ENCODE data around the gene NR2F1-AS1.

The NR2F1-AS1 gene

DNA sequence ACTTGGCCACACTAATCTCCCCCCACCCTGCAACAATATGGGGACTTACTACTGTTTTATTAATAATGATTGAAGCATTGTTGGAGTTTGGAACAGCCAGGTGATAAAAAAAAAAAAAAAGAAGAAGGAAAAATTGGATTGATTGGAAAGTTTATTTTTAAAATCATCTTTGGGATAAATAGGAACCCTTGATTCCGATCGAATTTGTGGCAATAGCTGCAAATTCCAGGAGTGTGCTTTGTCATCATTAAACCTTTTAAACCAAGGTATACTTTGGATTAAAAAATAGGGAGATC lies 1.1 kb upstream of the NR2F1-AS1 start:
- H3K79me1 ChIP-seq (ENCODE audit: low read length): no peaks in the 10 kb centered on the region
- H3K27ac ChIP-seq (ENCODE audit: low read depth, low read length): no peak overlapping the region
- no peaks in the 10 kb centered on the region for H3K79me2 ChIP-seq (ENCODE audit: control insufficient read depth, insufficient read depth, low read length, poor library complexity)
- no peak overlapping the region for H2AFZ ChIP-seq (ENCODE audit: insufficient read depth, low read length, poor library complexity)
- H3K27me3 ChIP-seq (ENCODE audit: insufficient read depth, low read length): peaks cover 73% of the 10 kb centered on the region
- H2BK5ac ChIP-seq (ENCODE audit: low read depth, low read length, poor library complexity): no peak overlapping the region
- H3K4me2 ChIP-seq (ENCODE audit: low read length): peak overlapping the region; percentile 94
- H3K4me1 ChIP-seq (ENCODE audit: control insufficient read depth in 1 of 2, insufficient read depth in 2 of 2, low read length in 2 of 2): peaks cover 12 to 16% of the 10 kb centered on the region in 2 experiments
- H3K4ac ChIP-seq (ENCODE audit: low read depth, low read length): no peak overlapping the region
- no peaks in the 10 kb centered on the region for H3K36me3 ChIP-seq (ENCODE audit: control insufficient read depth in 1 of 2, insufficient read depth in 2 of 2, low read length in 2 of 2)
- no peak overlapping the region for H4K12ac ChIP-seq (ENCODE audit: low read depth, low read length)
- H2BK120ac ChIP-seq (ENCODE audit: insufficient read depth, low read length, poor library complexity): no peak overlapping the region
- no peak overlapping the region for H3K9ac ChIP-seq (ENCODE audit: low read length)
- no peak overlapping the region for H3K18ac ChIP-seq (ENCODE audit: low read length)
- no peak overlapping the region for H2BK12ac ChIP-seq (ENCODE audit: low read length)
- no CpG with 5 or more reads among the region's 2 CpGs for WGBS (ENCODE audit: extremely low coverage, insufficient coverage, insufficient read length)
- no peak for DNase-seq
- no peak overlapping the region for H4K91ac ChIP-seq (ENCODE audit: low read depth, low read length)
- H4K8ac ChIP-seq (ENCODE audit: low read depth, low read length): no peak overlapping the region
- H3K14ac ChIP-seq (ENCODE audit: low read length): no peak overlapping the region
- no peak overlapping the region for H3K23ac ChIP-seq (ENCODE audit: low read length)
- H3K9me3 ChIP-seq (ENCODE audit: insufficient read depth, low read depth, low read length): peaks cover 3% of the 10 kb centered on the region
- H3K4me3 ChIP-seq (ENCODE audit: low read depth, low read length): no peak overlapping the region
- no peak overlapping the region for H2AK5ac ChIP-seq (ENCODE audit: low read length)

DNA sequence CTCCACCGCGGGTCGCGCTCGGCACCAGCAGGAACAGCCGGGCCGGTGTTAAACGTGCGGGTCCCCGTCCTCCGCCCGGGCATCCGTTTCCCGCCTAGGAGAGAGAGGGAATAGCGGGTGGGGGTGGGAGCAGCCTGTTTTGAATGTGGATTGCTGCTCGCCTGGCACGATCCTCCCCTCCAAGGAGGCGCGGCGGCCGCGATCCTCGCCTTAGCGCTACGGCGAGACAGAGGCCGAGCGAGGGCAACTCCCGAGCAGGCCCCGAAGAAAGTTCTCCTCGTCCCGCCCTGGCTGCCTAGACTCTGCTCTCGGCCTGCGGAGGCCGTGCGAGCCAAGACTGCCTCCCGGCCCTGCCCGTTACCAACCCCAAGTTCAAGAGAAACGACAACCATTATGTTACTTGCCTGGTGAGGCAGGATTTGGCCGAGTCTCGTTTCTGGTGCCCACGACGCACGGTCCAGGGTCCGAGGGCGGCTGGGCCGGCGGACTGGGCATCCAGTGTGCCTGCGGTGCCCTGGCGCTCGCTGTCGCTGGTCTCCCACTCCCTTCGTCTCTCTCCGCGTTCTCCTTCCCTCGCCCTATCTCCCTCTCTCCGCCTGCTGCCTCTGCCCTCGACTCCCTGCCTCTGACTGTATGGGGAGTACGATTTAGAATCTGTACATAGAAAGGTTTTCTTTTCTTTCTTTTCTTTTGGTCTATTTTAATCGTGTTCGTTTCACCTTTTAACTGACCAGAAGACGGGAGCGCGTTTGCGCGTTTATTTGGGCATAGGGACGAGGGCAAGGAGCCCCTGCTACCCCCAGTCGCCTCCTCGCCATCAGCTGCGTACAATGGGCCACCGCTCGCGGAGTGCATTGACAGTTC lies 724 bp downstream of the NR2F1-AS1 start:
- H3K79me2 ChIP-seq (ENCODE audit: control insufficient read depth, insufficient read depth, low read length, poor library complexity): no peaks in the 10 kb centered on the region
- H4K12ac ChIP-seq (ENCODE audit: low read depth, low read length): no peak overlapping the region
- no peak overlapping the region for H2BK120ac ChIP-seq (ENCODE audit: insufficient read depth, low read length, poor library complexity)
- DNase-seq: peak; percentile 28 to 55
- no peak overlapping the region for H3K4ac ChIP-seq (ENCODE audit: low read depth, low read length)
- WGBS (ENCODE audit: extremely low coverage, insufficient coverage, insufficient read length): no CpG with 5 or more reads among the region's 73 CpGs
- no peak overlapping the region for H2AFZ ChIP-seq (ENCODE audit: insufficient read depth, low read length, poor library complexity)
- H3K27ac ChIP-seq (ENCODE audit: low read depth, low read length): no peak overlapping the region
- H3K18ac ChIP-seq (ENCODE audit: low read length): no peak overlapping the region
- peaks cover 12 to 15% of the 10 kb centered on the region in 2 experiments for H3K4me1 ChIP-seq (ENCODE audit: control insufficient read depth in 1 of 2, insufficient read depth in 2 of 2, low read length in 2 of 2)
- H4K91ac ChIP-seq (ENCODE audit: low read depth, low read length): no peak overlapping the region
- H4K8ac ChIP-seq (ENCODE audit: low read depth, low read length): no peak overlapping the region
- no peak overlapping the region for H2AK5ac ChIP-seq (ENCODE audit: low read length)
- no peaks in the 10 kb centered on the region for H3K79me1 ChIP-seq (ENCODE audit: low read length)
- H3K4me2 ChIP-seq (ENCODE audit: low read length): peak overlapping the region; percentile 94
- peak overlapping the region; percentile 20 for H3K4me3 ChIP-seq (ENCODE audit: low read depth, low read length)
- no peak overlapping the region for H3K23ac ChIP-seq (ENCODE audit: low read length)
- no peak overlapping the region for H3K14ac ChIP-seq (ENCODE audit: low read length)
- H2BK12ac ChIP-seq (ENCODE audit: low read length): no peak overlapping the region
- no peak overlapping the region for H3K9ac ChIP-seq (ENCODE audit: low read length)
- H3K36me3 ChIP-seq (ENCODE audit: control insufficient read depth in 1 of 2, insufficient read depth in 2 of 2, low read length in 2 of 2): no peaks in the 10 kb centered on the region
- H3K27me3 ChIP-seq (ENCODE audit: insufficient read depth, low read length): peaks cover 68% of the 10 kb centered on the region
- no peak overlapping the region for H2BK5ac ChIP-seq (ENCODE audit: low read depth, low read length, poor library complexity)
- peaks cover 3% of the 10 kb centered on the region for H3K9me3 ChIP-seq (ENCODE audit: insufficient read depth, low read depth, low read length)

GRCh38 chr5:93579692-93580062 lies 1.3 kb downstream of the NR2F1-AS1 start:
- Histone ChIP-seq H3K4me3 (ENCODE audit: low read depth, low read length) (peak overlapping the region; percentile 16), H3K79me2 (ENCODE audit: control insufficient read depth, insufficient read depth, low read length, poor library complexity) (no peaks in the 10 kb centered on the region), H3K4ac (ENCODE audit: low read depth, low read length) (no peak overlapping the region), H2AK5ac (ENCODE audit: low read length) (no peak overlapping the region), H3K4me2 (ENCODE audit: low read length) (peak overlapping the region; percentile 94), H3K27me3 (ENCODE audit: insufficient read depth, low read length) (peaks cover 67% of the 10 kb centered on the region), H4K12ac (ENCODE audit: low read depth, low read length) (no peak overlapping the region), H3K9me3 (ENCODE audit: insufficient read depth, low read depth, low read length) (peaks cover 3% of the 10 kb centered on the region), H3K9ac (ENCODE audit: low read length) (no peak overlapping the region), H2AFZ (ENCODE audit: insufficient read depth, low read length, poor library complexity) (no peak overlapping the region), H3K14ac (ENCODE audit: low read length) (no peak overlapping the region), H3K36me3 (ENCODE audit: control insufficient read depth in 1 of 2, insufficient read depth in 2 of 2, low read length in 2 of 2) (no peaks in the 10 kb centered on the region), H3K4me1 (ENCODE audit: control insufficient read depth in 1 of 2, insufficient read depth in 2 of 2, low read length in 2 of 2) (peaks cover 9 to 12% of the 10 kb centered on the region in 2 experiments), H3K27ac (ENCODE audit: low read depth, low read length) (no peak overlapping the region), H4K91ac (ENCODE audit: low read depth, low read length) (no peak overlapping the region), H3K18ac (ENCODE audit: low read length) (no peak overlapping the region), H2BK120ac (ENCODE audit: insufficient read depth, low read length, poor library complexity) (no peak overlapping the region), H3K23ac (ENCODE audit: low read length) (no peak overlapping the region), H4K8ac (ENCODE audit: low read depth, low read length) (no peak overlapping the region), H2BK5ac (ENCODE audit: low read depth, low read length, poor library complexity) (no peak overlapping the region), H2BK12ac (ENCODE audit: low read length) (no peak overlapping the region), H3K79me1 (ENCODE audit: low read length) (no peaks in the 10 kb centered on the region)
- no CpG with 5 or more reads among the region's 32 CpGs for WGBS (ENCODE audit: extremely low coverage, insufficient coverage, insufficient read length)
- no peak for DNase-seq

DNA sequence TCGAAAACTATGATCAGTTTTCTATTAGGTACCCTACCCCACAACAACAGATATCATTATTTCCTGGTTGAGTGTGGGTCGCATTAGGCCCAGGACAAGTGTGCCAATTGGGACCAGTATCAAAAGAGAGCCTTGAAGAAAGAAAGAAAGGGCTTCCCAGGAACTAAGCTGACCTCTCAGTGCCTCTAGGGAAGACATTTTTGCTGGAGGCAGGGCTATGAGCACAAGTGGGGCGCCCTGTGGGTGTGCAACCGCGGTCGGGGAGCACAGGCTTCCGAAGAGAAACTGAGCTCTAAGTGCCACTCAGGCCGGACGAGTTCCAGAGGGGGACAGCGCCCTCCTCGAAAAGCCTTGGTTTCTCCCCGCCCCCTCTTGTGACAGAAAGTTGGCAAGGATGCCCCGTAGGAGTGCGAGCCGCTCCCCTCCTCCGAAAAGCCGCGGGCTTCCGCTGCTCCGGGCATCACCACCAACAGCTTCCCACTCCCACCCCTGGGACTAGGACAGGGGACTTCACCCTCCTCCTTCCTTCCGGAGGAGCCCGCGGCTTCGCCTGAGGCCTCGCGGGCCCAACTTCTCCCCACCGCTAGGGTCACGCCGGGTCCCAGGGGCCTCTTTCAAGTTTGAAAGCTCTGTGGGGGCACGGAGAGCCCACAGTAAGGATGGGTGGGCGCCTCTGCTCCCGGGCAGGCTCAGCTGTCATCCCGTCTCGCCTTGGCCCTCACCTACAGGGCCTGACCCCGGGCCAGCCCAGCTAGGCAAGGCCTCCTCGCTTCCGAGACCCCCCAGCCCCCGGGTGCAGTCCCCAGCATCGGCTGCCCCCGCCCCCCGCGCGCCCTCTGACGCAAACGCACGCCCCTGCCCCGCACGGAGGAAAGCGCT lies 2.0 kb downstream of the NR2F1-AS1 start:
- no peak overlapping the region for H2AK5ac ChIP-seq (ENCODE audit: low read length)
- no peak overlapping the region for H2BK12ac ChIP-seq (ENCODE audit: low read length)
- H3K23ac ChIP-seq (ENCODE audit: low read length): no peak overlapping the region
- H3K27ac ChIP-seq (ENCODE audit: low read depth, low read length): no peak overlapping the region
- H2BK5ac ChIP-seq (ENCODE audit: low read depth, low read length, poor library complexity): no peak overlapping the region
- H4K8ac ChIP-seq (ENCODE audit: low read depth, low read length): no peak overlapping the region
- H3K4me2 ChIP-seq (ENCODE audit: low read length): peak overlapping the region; percentile 24
- no CpG with 5 or more reads among the region's 49 CpGs for WGBS (ENCODE audit: extremely low coverage, insufficient coverage, insufficient read length)
- H3K14ac ChIP-seq (ENCODE audit: low read length): no peak overlapping the region
- H3K4me3 ChIP-seq (ENCODE audit: low read depth, low read length): no peak overlapping the region
- H2BK120ac ChIP-seq (ENCODE audit: insufficient read depth, low read length, poor library complexity): no peak overlapping the region
- H2AFZ ChIP-seq (ENCODE audit: insufficient read depth, low read length, poor library complexity): no peak overlapping the region
- H3K79me1 ChIP-seq (ENCODE audit: low read length): no peaks in the 10 kb centered on the region
- H3K9ac ChIP-seq (ENCODE audit: low read length): no peak overlapping the region
- H3K18ac ChIP-seq (ENCODE audit: low read length): no peak overlapping the region
- no peaks in the 10 kb centered on the region for H3K79me2 ChIP-seq (ENCODE audit: control insufficient read depth, insufficient read depth, low read length, poor library complexity)
- DNase-seq: no peak
- H3K4me1 ChIP-seq (ENCODE audit: control insufficient read depth in 1 of 2, insufficient read depth in 2 of 2, low read length in 2 of 2): peaks cover 9 to 12% of the 10 kb centered on the region in 2 experiments
- peaks cover 69% of the 10 kb centered on the region for H3K27me3 ChIP-seq (ENCODE audit: insufficient read depth, low read length)
- no peak overlapping the region for H3K4ac ChIP-seq (ENCODE audit: low read depth, low read length)
- no peaks in the 10 kb centered on the region for H3K36me3 ChIP-seq (ENCODE audit: control insufficient read depth in 1 of 2, insufficient read depth in 2 of 2, low read length in 2 of 2)
- H4K12ac ChIP-seq (ENCODE audit: low read depth, low read length): no peak overlapping the region
- H3K9me3 ChIP-seq (ENCODE audit: insufficient read depth, low read depth, low read length): peaks cover 3% of the 10 kb centered on the region
- H4K91ac ChIP-seq (ENCODE audit: low read depth, low read length): no peak overlapping the region
